Skeletal muscle satellite cell (primary cell): ENCODE data around the gene RASGRF2.

Experiments used
- H3K27me3 ChIP-seq: 2 replicates; pipeline ENCODE4 v1.7.0; 2013; ENCODE audit warnings: low read length; ENCODE audit not compliant: control insufficient read depth, insufficient read depth
- H3K36me3 ChIP-seq: 2 replicates; pipeline ENCODE4 v1.7.0; 2013; ENCODE audit warnings: mild to moderate bottlenecking, control low read depth, low read length; ENCODE audit not compliant: insufficient read depth
- H3K4me1 ChIP-seq: 2 replicates; pipeline ENCODE4 v1.7.0; 2013; ENCODE audit warnings: low read length; ENCODE audit not compliant: control insufficient read depth, insufficient read depth
- H3K4me2 ChIP-seq: 2 replicates; pipeline ENCODE4 v1.7.0; 2013; ENCODE audit warnings: mild to moderate bottlenecking, low read length
- H3K4me3 ChIP-seq: 2 replicates; pipeline ENCODE4 v1.7.0; 2013; ENCODE audit warnings: low read length
- H3K9ac ChIP-seq: 2 replicates; pipeline ENCODE4 v1.7.0; 2013; ENCODE audit warnings: mild to moderate bottlenecking, low read depth, low read length, moderate library complexity
- H3K9me3 ChIP-seq: replicated peaks from 2 replicates; pipeline ENCODE4 v1.7.0; 2013; ENCODE audit warnings: mild to moderate bottlenecking, control low read depth, low read length

RASGRF2 gene

DNA sequence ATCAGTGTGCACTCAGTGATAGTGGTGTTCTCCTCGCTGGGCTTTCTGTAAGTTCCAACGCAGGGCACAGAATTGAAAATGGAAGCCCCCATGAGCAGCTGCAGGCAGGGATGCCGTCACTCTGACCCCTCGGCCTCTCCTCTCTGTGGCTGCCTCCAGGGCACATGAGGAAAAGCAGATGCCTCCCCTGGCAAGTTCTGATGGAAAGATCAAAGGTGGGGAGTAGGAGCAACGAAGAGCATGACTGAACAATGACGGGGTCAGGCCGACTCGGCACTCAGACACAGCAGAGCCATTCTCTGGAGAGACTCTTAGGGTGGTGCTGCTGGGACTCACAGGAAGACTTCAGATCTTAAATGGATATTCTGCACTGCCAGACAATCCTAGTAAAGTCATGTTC is 207.4 kb downstream of the RASGRF2 start:
- no peak overlapping the region for H3K9ac ChIP-seq
- no peaks in the 10 kb centered on the region for H3K9me3 ChIP-seq
- H3K27me3 ChIP-seq = peaks cover 12% of the 10 kb centered on the region
- H3K4me1 ChIP-seq = no peaks in the 10 kb centered on the region
- no peak overlapping the region for H3K4me2 ChIP-seq
- H3K4me3 ChIP-seq = no peak overlapping the region
- no peaks in the 10 kb centered on the region for H3K36me3 ChIP-seq

DNA sequence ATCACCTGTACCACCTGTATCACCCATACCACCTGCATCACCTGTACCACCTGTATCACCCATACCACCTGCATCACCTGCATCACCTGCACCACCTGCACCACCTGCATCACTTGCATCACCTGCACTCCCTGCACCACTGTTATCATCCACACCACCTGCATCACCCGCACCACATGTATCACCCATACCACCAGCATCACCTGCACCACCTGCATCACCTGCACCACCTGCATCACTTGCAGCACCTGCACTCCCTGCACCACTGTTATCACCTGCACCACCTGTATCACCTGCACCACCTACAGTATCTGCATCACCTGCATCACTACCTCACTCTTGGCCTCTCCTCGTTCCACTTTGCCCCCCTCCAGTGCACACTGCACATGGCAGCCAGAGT is 209.8 kb downstream of the RASGRF2 start:
- Histone ChIP-seq H3K4me2 (no peak overlapping the region), H3K36me3 (no peaks in the 10 kb centered on the region), H3K9me3 (no peaks in the 10 kb centered on the region), H3K27me3 (peaks cover 19% of the 10 kb centered on the region), H3K4me1 (no peaks in the 10 kb centered on the region), H3K9ac (no peak overlapping the region), H3K4me3 (no peak overlapping the region)

DNA sequence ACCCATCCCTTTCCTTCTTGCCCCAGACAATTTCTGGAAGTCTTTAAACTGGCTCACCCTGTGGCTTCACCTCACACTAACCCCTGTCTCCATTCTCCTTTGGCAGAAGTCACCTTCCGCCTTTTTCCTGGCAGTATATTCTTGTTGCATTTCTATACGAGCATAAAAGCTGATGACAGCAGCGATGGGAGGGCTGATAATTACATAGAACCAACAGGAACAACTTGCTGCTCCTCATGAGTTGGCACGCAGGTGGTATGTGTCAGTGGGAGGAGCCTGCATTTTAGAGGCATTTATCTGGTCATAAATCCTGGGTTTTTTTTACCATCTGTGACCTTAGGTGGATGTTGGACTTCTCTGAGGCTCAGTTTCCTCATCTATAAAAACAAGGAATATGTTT is 211.6 kb downstream of the RASGRF2 start:
- Histone ChIP-seq H3K4me2 (no peak overlapping the region), H3K36me3 (no peaks in the 10 kb centered on the region), H3K27me3 (peaks cover 34% of the 10 kb centered on the region), H3K4me3 (no peak overlapping the region), H3K4me1 (no peaks in the 10 kb centered on the region), H3K9me3 (no peaks in the 10 kb centered on the region), H3K9ac (no peak overlapping the region)

DNA sequence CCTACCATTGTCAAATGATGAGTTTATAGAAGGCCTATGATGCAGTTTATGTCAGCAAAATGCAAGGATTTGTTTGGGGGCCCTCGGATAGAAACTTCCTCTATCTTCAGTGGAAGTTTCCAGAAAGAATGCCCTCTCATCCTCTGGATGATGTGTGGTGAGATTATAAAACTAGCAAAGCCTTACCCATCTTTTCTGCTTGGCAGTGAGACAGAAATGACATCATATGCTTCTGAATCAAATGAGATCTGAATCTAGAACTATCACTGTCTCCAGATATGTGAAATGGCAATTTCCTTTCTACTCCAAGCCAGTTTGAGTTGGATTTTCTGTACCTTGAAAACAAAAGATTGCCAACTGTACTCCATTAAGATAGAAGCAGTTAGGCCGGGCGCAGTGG is 212.5 kb downstream of the RASGRF2 start:
- no peak overlapping the region for H3K9ac ChIP-seq
- H3K36me3 ChIP-seq = no peaks in the 10 kb centered on the region
- no peaks in the 10 kb centered on the region for H3K9me3 ChIP-seq
- no peak overlapping the region for H3K4me3 ChIP-seq
- no peaks in the 10 kb centered on the region for H3K4me1 ChIP-seq
- H3K4me2 ChIP-seq = no peak overlapping the region
- H3K27me3 ChIP-seq = peaks cover 29% of the 10 kb centered on the region

DNA sequence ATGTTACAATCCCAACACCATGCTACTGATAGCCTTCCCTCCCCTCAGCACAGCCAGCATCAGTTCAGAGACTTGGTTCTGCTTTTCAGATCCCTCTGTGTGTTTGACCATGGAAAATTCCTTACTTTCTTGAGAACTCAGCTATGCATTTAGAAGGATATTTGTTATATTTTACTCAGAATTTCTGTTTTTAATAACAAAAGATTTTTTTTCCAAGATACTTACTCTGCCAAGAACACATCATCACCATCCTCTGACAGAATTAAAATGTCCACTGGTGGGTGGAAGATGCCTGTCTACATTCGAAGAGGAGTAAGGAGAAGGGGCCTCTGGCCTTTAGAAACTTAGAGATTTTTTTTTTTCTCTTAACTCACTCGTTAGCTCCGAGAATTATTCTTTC is 216.9 kb downstream of the RASGRF2 start:
- Histone ChIP-seq H3K9me3 (no peaks in the 10 kb centered on the region), H3K9ac (no peak overlapping the region), H3K36me3 (no peaks in the 10 kb centered on the region), H3K4me1 (no peaks in the 10 kb centered on the region), H3K27me3 (peaks cover 28% of the 10 kb centered on the region), H3K4me2 (no peak overlapping the region), H3K4me3 (no peak overlapping the region)

DNA sequence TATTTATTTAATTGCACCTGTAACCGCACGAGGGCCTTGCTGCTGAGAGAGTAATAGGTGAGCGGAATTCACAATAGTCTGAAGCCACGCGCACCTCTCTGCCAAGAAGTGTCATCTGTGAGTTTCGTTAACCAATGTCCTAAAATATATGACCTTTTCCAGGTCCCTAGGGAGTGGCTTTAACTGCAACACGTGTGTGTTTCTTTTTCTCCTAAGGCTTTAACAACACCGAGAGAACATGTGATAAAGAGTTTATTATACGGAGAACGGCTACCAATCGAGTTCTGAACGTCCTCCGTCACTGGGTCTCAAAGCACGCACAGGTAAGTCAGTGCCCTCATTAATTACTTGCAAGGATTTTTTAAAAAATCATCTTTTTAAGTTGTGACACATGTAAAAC is 219.8 kb downstream of the RASGRF2 start:
- H3K27me3 ChIP-seq = peaks cover 16% of the 10 kb centered on the region
- no peaks in the 10 kb centered on the region for H3K9me3 ChIP-seq
- no peaks in the 10 kb centered on the region for H3K36me3 ChIP-seq
- no peak overlapping the region for H3K4me2 ChIP-seq
- H3K4me1 ChIP-seq = peaks cover 3% of the 10 kb centered on the region
- H3K9ac ChIP-seq = no peak overlapping the region
- H3K4me3 ChIP-seq = no peak overlapping the region

DNA sequence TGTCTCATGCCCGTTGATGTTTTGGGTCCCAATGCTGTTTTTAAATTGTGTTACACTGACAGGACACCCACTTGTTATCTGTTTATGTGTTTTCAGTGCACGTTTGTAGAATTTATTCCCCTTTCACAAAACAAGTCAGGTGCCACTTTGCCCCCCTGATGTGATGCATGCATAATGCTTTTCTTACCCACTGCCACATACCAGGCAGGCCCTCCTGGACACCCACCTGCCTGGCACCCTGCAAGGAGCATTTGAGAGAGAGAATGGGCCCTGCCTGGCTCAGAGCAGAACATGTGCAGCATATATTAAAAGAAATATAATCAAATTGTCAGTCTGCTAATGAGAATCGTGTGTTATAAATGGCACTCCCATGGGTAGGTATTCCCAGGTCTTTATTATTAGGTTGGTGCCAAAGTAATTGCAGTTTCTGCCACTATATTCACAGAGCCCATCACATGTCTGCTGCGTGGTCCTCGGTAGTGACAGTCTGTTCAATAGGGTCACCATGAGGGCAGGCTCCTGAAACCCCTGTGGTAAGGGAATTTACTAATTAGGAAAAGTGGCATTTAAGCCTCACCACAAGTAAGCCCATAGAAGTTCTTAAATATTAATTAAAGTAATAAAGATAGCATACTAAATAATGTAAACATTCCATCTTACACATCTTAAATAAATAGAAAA is 220.8 kb downstream of the RASGRF2 start:
- Histone ChIP-seq H3K9me3 (no peaks in the 10 kb centered on the region), H3K36me3 (no peaks in the 10 kb centered on the region), H3K4me3 (no peak overlapping the region), H3K27me3 (peaks cover 9% of the 10 kb centered on the region), H3K9ac (no peak overlapping the region), H3K4me1 (peaks cover 3% of the 10 kb centered on the region), H3K4me2 (no peak overlapping the region)

DNA sequence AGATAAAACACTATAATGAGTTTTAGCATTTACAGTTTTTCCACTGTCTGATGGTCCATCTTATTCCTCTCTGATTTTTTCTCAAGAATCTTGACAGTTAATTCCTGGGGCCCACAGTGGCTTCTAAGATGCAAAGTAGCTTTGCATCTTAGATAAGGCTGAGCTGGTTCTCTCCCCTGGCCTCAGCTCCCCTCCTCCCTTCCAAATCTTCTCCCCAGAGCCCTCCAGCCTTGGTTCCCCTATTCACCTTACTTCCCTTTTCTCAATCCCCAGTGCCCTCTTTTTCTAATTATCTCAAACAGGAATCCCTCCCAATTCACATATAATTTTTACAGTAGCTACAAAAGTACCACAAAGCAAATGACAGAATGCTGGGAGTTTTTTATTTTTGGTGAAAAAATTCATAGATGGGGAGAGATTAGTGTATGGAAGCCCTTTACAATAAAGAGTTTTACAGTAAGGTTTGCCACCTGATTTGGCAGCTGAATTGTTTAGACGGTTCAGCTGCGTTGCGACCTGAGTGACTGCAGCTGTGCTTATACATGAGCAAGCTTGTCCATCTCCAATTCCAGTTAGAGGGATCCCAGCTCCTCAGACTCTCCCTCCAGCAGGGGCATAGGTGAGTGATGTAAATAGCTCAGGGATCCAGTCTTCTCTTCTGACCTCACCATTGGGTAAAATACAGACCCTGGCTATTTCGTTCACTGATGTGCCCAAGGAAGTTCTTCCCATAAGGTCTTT is 221.6 kb downstream of the RASGRF2 start:
- no peaks in the 10 kb centered on the region for H3K9me3 ChIP-seq
- H3K4me2 ChIP-seq = no peak overlapping the region
- no peaks in the 10 kb centered on the region for H3K36me3 ChIP-seq
- peaks cover 2% of the 10 kb centered on the region for H3K27me3 ChIP-seq
- peaks cover 3% of the 10 kb centered on the region for H3K4me1 ChIP-seq
- no peak overlapping the region for H3K4me3 ChIP-seq
- H3K9ac ChIP-seq = no peak overlapping the region

DNA sequence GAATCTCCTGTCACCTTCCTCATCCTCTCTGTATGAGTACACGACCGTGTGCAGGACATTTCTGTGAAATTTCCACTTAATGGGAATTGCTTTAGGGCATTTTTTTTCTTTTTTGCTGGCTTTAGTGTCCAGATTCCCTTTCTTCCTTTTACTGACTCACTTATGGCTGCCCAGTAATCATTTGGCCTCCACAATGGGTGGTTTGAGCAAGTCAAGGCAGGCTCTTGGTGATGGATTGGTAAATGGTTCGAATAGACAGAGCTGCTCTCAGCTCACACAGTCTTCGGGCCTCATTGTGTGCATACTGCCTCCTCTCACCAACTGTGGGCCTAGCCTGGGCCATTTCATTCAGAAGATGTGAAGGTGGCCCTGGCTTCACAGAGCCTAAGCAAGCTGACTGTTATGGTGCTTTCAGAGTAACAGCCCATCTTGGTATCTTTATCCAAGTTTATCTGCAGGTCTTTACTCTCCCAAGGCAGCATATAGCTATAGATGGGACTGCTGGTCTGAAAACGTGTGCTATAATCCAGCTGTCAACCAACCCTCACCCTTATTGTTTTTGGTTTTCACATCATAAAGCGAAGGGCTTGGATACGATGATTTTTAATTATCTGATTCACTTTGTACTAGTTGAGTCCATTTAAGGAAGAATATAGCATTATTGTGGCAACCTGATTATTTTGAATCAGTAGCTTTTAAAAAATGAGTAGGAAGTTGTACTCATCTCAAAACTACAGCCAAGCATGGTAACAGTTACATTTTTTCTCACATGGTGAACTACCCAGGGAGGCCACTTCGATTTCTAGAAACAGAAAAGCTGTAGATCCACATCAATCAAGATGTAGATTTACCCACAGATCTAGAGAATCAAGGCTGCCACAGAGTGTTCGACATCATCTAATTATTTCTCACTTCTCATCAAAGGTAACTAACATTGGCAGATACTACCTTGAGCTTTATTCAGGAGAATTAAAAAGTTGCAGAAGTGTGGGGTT is 222.5 kb downstream of the RASGRF2 start:
- Histone ChIP-seq H3K4me1 (peaks cover 3% of the 10 kb centered on the region), H3K27me3 (no peaks in the 10 kb centered on the region), H3K36me3 (no peaks in the 10 kb centered on the region), H3K9me3 (no peaks in the 10 kb centered on the region), H3K4me3 (no peak overlapping the region), H3K9ac (no peak overlapping the region), H3K4me2 (no peak overlapping the region)

DNA sequence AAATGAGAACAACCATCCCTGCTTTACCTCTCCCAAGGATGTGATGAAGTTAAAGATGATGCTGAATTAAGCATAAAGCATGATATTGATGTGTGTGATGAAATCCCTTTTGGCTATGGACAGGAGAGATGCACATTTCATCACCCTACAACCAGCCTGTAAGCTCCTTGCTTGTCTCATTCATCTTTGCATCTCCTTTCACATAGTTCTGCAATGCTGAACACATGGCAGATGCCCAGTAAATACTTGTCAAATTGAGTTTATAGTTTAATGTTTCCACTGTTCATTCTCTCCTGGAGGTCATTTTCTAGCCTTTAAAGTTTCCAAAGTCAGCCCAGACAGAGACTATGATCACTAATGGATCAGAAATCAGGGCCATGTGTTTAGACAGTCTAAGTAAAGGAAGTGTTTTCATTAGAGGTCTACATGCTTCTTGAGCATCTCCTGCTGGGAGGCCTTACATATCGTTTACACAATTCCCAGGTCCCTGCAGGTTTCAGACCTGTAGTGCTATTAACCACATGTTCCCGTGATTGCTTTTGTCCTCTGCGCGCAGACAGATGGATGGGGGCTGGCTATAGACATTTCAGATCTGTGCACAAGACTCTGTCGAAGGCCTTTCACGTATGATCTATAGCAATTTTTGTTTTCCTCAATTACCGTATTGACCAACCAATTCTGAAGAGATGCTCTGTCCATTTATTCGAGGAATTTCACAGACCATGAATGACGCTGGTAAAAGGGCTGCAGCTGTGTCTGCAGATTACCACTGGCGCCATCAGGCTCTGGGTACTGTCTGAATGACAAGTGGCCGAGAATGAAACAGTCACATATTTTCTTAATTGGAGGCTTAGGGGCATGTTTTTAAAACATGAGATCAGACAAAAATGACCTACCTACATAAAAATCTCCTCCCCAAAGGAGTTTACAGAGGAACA is 223.9 kb downstream of the RASGRF2 start:
- Histone ChIP-seq H3K4me3 (no peak overlapping the region), H3K36me3 (no peaks in the 10 kb centered on the region), H3K9me3 (no peaks in the 10 kb centered on the region), H3K4me1 (peaks cover 3% of the 10 kb centered on the region), H3K9ac (no peak overlapping the region), H3K4me2 (no peak overlapping the region), H3K27me3 (no peaks in the 10 kb centered on the region)
